GM12801 (cell line): ENCODE results near the gene NAA25.

Experiments used
- CTCF ChIP-seq: IDR thresholded peaks from one replicate; pipeline ENCODE4 v1.5.1; 2011; ENCODE audit warnings: control low read depth; ENCODE audit not compliant: insufficient read length; ENCODE audit errors: extremely low read depth

Gene NAA25

GRCh38 chr12:112066566-112066965 lies 42.0 kb downstream of the NAA25 start:
- no peak for TF ChIP-seq CTCF

- no peak for TF ChIP-seq CTCF
Observed at GRCh38 chr12:112063273-112063672, 45.3 kb downstream of the NAA25 start.

- TF ChIP-seq CTCF = no peak
Observed at GRCh38 chr12:112061137-112061536, 47.4 kb downstream of the NAA25 start.

GRCh38 chr12:112049351-112049750 lies 59.2 kb downstream of the NAA25 start:
- no peak for TF ChIP-seq CTCF

- TF ChIP-seq CTCF = no peak
Observed at GRCh38 chr12:112046003-112046402, 62.6 kb downstream of the NAA25 start.

- no peak for TF ChIP-seq CTCF
Observed at GRCh38 chr12:112035219-112035785, 73.3 kb downstream of the NAA25 start.

- no peak for TF ChIP-seq CTCF
Observed at GRCh38 chr12:112032292-112032691, 76.3 kb downstream of the NAA25 start.
